T47D (cell line): Measurements from ENCODE around the gene CAMKMT.

Source experiments
- DNase-seq, 2 experiments: peaks; one replicate each; pipeline versions ENCODE4 v3.0.0 to v3.0.0-alpha.2; 2011 to 2012; ENCODE audit warnings: low read depth in 1 of 2, low spot score in 1 of 2
- JUND ChIP-seq: IDR thresholded peaks from 2 replicates; pipeline ENCODE4 v1.6.1; 2012; ENCODE audit warnings: low read depth
- in situ Hi-C: cut with HindIII; loops from 2 replicates; pipeline ENCODE4 v1.10.0; 2016; ENCODE audit warnings: low sequenced_read_pairs, low pct_unique_long_range_greater_than_20kb

The CAMKMT gene

DNA sequence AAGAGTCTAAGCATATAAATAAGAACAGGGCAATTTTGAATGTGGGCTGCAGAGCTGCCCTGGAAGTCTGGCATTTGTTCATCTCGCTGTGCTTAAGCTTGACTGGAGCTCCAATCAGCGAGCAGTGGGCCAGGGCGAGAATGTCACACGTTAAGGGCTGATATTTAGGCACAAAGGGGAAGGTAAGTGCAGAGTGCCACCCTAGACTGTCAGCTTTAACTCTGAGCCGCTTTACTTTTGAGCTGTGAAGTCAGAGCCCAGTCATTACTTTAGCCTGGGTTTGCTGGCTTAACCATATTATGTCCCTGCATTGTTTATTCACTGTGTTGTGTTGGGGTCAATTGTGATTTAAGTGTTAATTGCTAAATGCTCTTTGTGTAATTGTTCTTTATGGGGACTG, 343.6 kb downstream of the CAMKMT start:
- in situ Hi-C loops = no loop called here
- TF ChIP-seq JUND = no peak
- no peak for DNase-seq

DNA sequence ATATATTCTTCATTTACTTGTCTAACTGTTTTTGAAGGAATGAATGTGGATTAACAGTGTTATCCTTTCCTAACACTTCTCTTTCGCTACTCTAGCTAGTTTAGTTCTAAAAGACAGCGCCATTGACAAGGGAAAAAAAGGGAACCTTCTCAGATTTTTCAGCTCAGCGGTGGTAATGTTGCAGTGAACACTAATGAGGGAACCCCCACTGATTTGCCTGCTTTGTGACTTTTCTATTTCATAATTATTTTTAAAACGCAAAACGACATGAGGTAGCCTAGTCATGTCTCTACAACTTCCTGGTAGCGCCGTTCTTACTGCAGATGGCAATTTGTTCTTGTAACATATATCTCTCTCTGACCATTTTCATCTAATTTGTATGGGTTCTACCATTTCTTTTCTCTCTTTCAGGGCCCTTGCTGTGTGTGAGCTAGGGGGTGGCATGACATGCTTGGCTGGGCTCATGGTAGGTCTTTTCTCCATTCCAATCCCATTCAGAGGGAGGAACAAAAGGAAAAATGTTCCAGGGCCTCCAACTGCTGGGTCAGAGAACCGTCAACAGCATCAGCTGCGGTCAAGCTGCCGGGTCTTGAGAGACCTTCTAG, 344.2 kb downstream of the CAMKMT start:
- DNase-seq = no peak
- in situ Hi-C loops = no loop called here
- no peak for TF ChIP-seq JUND

DNA sequence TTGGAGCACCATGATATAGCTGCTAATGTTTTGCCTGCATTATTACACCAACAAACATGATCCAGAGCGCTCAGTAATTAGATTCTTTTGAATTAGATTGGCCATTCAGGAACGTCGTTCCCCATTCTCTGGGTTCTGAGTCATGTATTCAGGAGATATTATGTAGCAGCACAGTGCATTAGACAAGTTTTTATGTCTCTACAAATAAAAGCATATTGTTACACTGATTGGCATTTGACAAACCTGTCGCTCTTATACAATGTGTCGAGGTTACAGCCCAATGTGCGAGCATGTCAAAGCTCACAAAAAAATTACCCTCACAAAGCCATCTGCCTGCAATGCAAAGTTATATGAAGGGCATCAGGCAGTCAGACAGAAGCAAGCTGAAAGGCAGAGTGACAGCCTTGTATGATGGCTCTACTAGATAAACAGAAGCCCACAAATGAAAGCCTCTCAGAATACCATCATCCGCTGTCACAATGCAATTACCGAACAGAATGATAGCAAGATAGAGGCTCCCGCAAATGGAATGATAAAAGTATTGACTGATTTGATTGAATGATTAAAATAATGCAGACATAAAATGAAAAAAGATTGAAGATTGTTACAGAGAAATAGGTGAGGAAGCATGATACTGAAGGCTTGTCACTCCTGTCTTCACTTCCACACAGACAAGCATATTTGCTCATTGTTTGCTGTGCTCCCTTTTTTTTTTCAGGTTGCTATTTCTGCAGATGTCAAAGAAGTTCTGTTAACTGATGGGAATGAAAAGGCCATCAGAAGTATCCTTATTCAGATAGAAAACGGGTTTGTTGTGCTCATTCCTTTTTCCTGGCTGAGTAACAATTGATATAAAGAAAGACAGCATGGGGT, 345.2 kb downstream of the CAMKMT start:
- TF ChIP-seq JUND = no peak
- DNase-seq = no peak
- in situ Hi-C loops = no loop called here

DNA sequence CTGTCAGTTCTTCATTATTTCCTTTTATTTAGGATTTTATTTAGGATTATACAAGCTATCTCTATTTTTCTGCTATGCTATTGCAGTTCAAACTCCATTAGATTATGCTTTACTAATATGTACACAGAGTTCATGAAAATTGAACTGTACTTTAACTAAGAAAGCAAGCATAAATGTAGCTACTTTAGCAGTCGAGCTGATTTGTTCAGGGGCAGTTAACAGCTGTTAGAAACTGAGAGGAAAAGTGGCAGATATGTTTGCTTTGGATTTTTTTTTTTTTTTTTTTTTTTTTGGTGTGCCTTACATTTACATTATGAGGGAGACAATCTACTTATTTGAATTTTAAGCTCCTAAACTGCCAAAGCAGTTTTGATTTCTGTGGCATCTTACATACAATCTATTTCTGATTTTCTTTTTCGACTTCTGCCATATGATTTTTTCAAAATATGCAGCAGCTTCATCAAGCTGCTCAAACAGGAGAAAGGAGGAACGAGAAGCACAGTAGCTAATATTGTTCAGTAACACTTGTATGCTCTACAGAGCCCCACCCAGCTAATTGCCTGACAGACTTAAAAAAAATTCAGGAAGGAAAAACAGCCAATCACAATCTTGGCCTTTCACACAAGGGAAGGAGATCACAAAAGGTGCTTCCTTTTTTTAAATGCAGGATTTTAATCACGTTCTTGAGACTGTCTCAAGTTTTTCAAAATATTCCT, 346.4 kb downstream of the CAMKMT start:
- TF ChIP-seq JUND = no peak
- no peak for DNase-seq
- in situ Hi-C loops = no loop called here

DNA sequence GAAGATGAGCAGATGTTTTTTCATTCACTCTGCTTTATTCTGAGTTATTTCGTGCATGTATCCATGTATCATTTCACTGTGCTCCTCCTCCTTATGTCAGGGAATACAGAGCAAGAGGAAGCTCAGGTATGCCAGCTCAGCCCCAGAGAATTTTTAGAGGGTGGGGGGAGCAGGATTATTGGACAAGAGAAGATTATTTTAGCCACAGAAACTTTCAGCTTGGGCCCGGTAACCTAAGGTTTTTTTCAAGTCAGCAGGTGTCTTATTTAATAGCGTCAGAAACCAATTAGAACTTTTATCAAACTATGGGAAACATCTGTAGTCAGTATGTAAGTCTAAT, 346.9 kb downstream of the CAMKMT start:
- no peak for TF ChIP-seq JUND
- DNase-seq = no peak
- in situ Hi-C loops = no loop called here

DNA sequence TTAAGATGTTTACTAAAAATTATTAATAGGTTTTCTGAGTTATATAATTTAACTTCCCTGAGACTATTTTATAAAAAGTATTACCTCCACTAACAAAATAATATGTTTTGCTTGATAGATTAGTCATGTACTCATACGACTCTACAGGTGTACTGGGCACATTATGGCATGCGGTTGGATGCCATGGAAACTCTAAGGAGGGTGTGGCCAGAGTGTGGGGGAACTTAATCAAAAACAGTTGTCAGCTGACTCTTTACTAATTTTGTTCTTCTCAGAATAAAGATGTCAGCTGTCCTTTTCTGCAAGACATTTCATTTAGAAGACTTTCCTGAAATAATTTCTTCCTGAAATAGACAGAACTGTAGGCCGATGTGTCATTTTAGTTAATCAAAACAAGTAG, 351.4 kb downstream of the CAMKMT start:
- no peak for TF ChIP-seq JUND
- in situ Hi-C loops = no loop called here
- DNase-seq = no peak

DNA sequence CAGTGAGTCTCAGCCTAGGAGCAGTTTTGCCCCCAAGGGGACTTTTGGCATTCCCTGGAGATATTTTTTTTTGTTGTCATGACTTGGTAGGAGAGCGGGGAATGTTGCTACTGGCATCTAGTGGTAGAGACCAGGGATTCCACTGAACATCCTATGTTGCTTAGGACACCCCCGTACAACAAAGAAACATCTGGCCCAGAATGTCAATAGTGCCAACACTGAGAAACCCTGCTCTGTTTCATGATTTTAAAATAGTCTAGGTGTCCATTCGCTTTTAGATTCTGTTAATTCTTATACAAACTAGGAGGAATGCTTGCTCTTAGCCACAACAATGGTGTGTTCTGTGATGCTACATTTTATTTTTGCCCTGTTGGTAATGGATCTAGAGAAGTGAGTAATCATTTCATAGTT, 353.9 kb downstream of the CAMKMT start:
- peak in 1 of 2 experiments; percentile 59 for DNase-seq
- in situ Hi-C loops = no loop called here
- TF ChIP-seq JUND = no peak

DNA sequence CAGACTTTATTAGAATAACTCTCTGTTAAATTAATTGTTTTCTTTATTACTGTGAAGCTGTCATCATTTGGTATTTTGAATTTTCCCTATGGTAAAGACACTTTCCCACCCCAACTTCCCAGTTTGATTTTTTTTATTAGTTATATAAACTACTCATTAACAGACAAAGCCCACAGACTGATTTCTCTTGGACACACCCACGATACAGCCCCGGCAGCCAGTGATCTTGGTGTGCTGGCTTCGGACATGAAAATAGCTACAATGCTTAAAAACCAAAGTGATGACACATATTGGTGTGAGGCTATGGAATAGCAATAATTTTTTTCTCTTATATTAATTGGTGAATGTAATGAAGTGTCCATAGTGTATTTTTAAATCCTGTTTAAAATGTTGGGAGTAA, 354.4 kb downstream of the CAMKMT start:
- in situ Hi-C loops = no loop called here
- DNase-seq = no peak
- no peak for TF ChIP-seq JUND

DNA sequence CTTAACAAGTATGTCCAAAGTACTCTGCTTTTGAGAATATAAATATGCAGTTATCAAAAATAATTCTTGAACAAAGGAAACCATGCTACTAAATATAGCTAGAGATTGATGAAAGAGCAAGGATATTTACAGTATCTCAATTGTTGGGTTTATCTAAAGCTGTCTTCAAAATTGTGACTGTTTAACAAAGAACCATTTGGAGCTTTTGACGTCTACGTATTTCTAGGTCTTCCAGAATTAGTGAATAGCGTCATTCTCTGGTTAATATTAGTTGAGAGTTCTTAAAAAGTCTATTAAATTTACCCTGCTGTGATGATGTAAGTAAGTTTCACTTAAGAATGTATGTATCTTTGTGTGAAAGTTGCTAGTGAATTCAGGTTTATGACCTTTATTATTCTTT, 356.7 kb downstream of the CAMKMT start:
- TF ChIP-seq JUND = no peak
- in situ Hi-C loops = no loop called here
- no peak for DNase-seq

DNA sequence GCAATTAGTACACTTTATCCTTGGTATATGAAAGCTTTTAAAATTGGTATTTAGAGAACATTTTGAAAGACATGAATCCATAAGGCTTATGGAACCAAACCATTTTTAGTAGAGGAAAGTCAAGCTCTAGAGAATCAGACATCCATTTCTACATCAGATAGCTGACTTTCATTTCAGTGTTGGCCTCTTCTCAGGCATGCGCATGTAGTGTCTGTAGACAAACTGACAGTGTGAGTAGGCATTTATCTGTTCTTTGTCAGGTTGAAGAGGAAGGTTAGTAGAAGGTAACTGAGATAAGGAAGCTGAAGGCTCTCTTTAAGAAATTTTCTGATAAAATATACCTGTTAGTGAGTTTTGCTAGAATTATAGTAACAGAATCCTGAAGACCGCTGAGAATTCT, 357.8 kb downstream of the CAMKMT start:
- TF ChIP-seq JUND = no peak
- no peak for DNase-seq
- in situ Hi-C loops = no loop called here

DNA sequence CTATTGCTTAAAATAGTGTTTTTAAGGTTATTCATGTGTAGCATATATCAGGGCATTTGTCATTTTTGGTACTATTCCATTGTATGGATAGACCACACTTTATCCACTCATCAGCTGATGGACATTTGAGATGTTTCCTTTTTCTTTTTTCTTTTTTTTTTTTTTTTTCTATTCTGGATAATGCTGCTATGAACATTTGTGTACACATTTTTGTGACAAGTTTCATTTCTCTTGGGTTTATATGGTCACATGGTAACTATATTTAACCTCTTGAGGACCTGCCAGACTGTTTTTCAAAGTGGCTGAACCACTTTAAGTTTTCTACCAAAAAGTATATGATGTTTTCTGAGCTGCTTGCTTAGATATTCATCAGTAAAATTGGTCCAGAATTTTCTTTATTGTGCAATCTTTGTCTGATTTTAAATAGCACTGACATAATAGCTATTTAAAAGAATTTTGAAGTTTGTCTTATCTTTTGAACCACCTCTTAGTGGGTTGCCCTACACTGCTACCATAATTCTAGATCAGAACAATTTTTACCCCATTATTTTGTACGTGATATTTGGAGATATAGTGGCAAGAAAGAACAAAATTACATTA, 360.4 kb downstream of the CAMKMT start:
- TF ChIP-seq JUND = no peak
- no peak for DNase-seq
- in situ Hi-C loops = no loop called here

DNA sequence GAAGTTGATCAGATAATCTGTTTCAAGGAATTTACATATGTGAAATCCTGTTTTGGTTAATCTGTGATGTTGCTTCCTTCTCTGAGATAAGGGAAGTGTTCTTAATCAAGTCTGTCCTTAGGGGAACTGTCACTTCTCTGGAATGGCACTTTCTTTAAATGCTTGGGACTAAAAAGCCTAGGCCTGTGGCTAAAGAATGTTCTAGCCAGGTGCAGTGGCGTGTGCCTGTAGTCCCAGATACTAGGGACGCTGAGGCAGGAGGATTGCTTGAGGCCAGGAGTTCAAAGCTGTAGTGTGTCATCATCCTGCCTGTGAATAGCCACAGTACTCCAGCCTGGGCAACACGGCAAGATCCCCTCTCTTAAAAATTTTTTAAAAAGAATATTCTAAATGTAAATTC, 362.2 kb downstream of the CAMKMT start:
- no peak for TF ChIP-seq JUND
- in situ Hi-C loops = no loop called here
- DNase-seq = no peak

DNA sequence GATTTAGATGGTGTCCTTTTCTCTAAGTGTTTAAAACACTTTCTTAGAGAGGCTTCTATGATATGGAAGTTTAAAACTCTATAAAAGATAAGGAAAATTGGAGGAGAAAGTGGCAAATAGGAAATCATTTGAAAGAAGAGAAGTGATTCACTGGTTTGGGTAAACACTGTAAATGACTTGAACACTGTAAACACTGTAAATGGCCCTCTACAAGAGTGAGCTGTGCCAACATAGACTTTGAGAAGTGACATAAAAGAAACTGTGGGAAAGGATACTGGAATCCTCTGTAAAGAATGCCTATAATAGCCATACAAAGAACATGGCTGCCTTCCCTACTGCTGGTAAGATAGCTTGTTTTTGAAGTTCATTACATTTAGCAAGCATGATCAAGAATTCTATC, 368.8 kb downstream of the CAMKMT start:
- in situ Hi-C loops = no loop called here
- DNase-seq = no peak
- TF ChIP-seq JUND = no peak
